Activated CD4-positive, CD25-positive, alpha-beta regulatory T cell treated with anti-CD3 and anti-CD28 coated beads, Interleukin-2, amount 50 U/mL, for 72 hours (primary cell): ENCODE data around the gene C19orf81.

Experiments
- DNase-seq: peaks from one replicate; pipeline ENCODE4 v3.0.0; 2021

Gene C19orf81

DNA sequence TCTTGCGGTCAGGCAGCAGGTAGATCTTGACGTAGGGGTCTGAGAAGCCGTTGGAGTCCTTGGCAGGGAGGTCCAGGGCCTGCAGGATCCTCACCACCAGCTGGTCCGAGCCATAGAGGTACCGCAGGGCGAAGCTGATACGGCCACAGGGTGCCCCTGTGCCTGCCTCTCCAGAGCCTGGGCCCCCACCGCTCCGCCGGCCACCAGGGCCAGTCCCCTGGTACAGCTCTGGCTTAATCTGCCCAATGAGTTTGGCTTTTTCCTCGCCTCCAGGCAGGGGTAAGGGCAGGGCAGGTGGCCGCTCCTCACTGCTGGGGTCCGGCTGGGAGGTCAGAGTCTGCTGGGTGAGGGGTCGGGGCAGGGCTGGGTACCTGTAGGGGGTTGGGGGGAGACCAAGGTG lies 19.4 kb upstream of the C19orf81 start:
- no peak for DNase-seq

- no peak for DNase-seq
These were observed 17.0 kb upstream of the C19orf81 start for GRCh38 chr19:50632151-50632835.

DNA sequence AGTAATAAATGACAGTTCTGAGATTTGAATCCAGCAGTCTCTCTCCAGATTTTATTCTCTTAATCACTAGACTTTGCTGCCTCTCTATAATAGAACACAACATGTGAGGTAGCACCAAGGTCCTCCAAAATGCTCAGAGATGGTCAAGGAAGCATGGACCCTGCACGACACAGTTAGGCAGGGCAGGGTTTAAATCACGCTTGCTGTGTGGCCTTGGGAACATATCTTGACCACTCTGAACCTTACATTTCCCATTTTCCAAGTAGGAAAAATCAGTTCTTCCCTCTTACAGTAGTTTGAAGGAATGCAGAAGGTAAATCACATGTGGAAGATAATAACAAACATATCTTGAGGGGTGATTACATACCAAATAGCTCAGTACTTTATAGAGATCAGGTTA lies 15.9 kb upstream of the C19orf81 start:
- DNase-seq = no peak

GRCh38 chr19:50633973-50634372 lies 15.3 kb upstream of the C19orf81 start:
- no peak for DNase-seq

DNA sequence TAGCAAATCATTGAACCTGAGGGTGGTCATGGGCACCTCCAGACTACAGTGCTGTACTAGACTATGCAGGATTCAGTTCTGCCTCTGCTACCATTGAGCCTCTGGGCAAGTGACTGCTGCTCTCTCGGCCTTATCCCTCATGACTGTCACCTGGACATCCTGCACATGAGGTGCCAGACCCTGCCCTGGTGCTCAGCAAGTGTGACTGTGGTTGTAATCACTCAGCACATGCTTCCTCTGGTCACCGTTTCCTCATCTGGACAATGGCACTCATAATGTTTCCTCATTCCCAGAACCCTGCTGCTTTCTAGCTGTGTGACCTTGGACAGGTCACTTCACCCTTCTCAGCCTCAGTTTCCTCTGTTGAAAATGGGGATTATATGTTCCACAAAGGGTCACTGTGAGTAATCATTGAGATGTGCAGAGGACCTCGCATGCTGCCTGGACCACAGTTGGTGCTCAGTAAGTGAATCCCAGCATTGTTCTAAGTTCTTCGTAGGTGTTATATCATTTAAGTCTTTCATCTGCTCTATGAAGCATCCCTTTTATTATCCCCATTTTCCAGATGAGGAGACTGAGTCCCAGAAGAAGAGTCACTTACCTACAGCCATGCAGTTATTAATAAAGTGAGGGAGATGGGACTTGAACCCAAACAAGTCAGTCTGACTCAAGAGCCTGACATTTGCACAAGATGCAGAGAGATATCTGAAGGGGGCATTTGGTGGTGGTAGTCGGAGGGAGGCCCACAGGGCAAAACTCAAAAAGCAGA lies 12.7 kb upstream of the C19orf81 start:
- DNase-seq = no peak

DNA sequence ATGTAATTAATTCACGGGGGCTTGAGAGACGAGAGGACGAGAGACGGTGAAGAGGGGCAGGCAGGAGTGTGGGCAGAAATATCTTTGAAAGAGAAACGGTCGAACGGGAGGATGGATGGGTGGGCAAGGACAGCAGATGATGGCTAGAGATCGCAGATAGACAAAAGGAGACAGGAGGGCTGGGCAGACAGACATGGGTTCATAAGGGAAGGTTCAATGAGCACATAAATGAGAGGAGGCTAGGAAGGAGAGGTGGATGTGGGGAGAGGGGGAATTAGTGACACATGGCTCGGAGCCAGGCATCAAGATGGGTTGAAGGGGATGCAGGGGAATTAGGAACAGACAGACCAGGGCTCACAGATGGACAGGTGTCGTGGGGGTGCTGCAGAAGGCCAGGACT lies 10.6 kb upstream of the C19orf81 start:
- DNase-seq = no peak

GRCh38 chr19:50639121-50640112 lies 9.8 kb upstream of the C19orf81 start, which contains the start of gene SYT3:
SYT3 (minus strand) TSS chr19:50639881; CDS start chr19:50637411, 2,470 bp downstream.
- DNase-seq = no peak

GRCh38 chr19:50640368-50640767 lies 8.9 kb upstream of the C19orf81 start:
- DNase-seq = no peak

- no peak for DNase-seq
These were observed 4.8 kb upstream of the C19orf81 start for GRCh38 chr19:50644315-50644915.

DNA sequence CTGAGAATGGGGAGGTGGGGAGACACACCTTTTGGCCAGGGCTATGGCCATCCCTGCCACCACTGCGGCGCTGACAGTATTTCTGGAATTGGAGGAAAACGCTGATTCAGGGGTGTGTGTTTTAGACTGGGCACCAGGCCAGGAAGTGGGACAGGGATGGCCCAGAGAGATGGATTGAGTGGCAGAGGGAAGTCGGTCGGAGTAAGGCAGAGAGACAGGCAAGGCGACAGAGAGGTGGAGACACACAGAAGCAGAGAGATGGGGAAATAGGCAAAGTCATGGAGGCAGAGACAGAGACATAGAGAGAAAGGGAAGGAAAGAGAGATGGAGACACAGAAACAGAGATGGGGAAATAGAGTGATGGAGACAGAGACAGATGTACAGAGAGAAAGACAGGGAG lies 4.1 kb upstream of the C19orf81 start:
- no peak for DNase-seq

DNA sequence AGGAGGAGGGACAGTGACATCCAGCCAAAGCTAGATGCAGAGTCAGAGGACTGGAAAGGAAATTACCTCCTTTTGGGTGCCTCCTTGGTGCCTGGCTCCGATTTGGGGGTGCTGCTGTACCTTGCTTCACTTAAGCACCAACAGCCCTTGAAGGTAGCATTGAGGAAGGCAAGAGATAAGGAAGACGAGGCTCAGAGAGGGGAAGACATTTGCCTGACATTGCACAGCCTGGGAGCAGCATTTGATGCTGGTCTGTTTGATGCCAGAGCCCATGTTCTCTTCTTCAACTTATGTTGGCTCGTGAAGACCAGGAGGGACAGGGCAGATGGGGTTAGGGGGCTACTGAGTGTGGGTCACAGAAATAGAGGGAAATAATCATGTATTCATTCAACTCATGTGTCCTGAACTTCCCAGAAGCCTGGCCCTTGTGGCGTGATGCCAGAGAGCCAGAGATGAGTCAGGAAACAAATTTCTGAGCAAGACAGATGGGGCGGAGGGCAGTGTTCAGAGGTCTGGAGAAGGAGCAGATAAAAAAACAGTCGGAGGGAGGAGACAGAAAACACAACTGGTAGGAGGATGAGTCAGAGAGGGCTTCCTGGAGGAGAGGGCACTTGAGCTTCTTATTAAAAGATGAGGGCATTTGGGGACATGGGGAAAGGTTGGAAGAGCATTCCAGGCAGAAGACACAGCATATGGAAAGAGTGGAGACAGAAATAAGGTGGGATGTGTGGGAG lies 3.0 kb upstream of the C19orf81 start:
- no peak for DNase-seq

DNA sequence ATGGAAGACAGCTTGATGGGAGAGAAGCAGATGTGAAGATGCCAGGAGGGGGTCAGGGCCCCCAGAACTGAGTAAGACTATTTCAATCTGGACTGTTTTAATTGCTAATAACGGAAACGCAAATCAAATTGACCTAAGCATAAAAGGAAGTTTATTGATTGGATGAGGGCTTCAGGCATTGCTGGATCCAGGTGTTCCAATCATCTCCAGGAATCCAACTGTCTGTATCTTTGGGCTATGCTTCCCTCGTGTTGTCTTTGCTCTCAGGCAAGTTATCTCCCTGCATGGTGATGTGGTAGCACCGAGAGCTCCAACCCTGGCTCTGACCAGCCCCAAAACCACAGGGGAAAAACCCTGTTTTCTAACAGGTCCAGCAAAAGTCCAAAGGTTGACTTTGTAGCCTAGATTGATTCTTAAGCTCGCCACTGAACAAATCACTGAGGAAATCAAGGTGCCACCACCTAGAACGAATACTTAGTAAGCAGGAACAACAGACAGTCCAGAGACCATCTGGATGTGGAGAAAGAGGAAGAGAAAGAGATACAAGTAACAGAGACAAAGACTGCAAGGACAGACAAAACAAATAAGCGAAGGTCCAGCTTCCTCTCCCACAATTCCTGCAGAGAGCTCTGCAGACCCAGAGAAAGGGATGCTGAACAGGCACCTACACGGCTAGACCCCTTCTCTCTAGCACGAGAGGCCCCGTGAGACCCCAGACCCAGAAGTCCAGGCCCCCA lies 1.2 kb upstream of the C19orf81 start:
- no peak for DNase-seq

GRCh38 chr19:50648659-50649058 lies 586 bp upstream of the C19orf81 start:
- DNase-seq = no peak

DNA sequence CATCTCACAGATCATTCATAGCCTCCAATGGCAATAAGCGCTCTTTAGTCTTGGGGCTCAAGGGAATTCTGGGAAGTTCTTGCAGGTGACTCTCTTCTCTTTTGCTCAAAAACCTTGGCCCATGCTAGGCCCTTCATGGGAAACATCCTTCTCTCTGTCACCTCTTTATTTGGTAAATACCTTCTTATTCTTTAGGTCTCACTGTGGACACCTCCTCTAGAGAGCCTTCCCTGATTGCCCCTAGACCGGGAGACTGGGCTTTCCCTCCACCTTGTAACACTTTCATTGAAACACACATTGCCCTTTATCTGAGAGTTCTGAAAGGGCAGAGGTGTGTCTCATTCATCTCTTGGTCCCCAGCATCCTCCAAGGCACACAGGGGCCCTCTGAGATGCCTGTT lies 1.9 kb downstream of the C19orf81 start:
- no peak for DNase-seq

GRCh38 chr19:50652722-50653121 lies 3.5 kb downstream of the C19orf81 start:
- DNase-seq = no peak

DNA sequence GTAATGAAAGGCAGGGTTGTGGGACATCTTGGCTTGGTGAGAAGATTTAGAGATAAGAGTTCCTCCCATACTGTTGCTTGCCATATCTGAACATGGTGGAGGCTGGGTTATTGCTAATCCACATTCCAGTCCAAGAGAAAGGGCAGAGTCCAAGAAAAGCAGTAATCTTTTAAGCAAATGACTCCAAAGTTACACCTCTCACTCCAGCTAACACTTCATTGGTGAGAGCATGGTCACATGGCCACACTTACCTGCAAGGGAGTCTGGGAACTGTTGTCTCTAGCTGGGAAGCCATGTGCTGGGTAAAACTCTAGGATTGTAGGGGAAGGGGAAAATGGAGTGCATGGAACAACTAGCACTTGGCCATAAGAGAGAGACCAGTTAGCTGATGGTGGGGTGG lies 5.6 kb downstream of the C19orf81 start:
- no peak for DNase-seq

DNA sequence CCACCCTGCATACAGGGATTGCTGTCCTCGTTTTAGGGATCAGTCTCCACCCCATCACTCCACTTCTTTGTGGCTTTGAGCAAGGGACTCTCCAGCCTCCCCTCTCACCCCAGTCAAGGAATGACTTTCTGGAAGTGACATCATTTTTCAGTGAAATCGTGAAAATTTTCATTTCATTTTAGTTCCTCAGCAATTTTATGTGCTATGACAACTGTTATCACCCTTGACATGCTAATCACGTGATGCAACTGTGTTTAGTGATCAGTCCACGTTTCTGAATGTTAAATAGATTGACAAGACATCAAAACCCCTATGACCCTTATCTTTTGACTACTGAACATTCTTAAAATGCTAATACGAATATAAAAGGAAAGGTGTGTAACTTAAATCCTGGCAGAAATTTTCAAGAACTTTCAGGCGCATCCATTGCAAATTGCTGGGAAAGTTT lies 8.0 kb downstream of the C19orf81 start:
- no peak for DNase-seq

DNA sequence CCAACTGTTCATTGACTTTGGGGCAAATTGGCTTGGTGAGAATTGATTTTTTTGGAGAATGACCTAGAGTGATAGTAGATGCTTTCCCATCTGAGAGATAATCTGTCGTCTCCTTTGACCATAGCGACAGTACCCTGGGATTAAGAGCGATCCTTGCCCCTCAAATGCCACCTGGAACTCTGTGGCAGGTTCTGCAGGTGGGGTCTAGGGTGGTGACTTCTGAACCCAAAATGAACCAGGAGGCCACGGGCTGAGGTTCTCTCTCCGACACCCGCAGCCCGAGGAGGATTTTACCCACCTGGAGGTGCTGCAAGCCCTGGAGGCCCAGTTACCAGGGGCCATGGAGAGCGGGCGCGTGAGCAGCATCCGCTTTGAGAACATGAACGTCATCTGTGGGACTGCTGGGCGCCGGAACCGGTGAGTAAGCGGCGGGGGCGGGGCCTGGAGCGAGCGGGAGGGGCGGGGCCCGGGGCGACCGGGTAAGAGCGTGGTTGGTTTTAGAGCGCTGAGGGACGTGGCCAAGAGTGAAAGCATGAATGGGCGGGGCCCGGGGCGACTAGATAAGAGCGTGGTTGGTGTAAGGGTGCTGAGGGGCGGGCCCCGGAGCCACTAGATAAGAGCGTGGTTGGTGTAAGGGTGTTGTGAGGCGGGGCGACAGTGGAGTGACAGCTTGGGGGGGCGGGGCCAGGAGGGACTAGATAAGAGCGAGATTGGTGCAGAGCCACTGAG lies 8.6 kb downstream of the C19orf81 start:
- peak; percentile 73 for DNase-seq

GRCh38 chr19:50658441-50659317 lies 9.4 kb downstream of the C19orf81 start:
- DNase-seq = peak; percentile 41
